Measurements from ENCODE around the gene DBF4B. TPM values are rescaled to one million over a fixed set of nuclear protein-coding genes. Genes with fewer than 3 reads are reported as not detected.
"Not testable (repeated sequence)": the region's sequence is repeated elsewhere in the genome, so short reads cannot be mapped to it uniquely, and the experiment has no call there.

The DBF4B gene
- 5.1 TPM for total RNA-seq (ENCODE audit: insufficient read depth, low replicate concordance)

GRCh38 chr17:44708401-44709263 lies at the start of gene DBF4B:
Gene DBF4B, plus strand, starts transcription at chr17:44708665. Its CDS starts 156 bp downstream, at chr17:44708821.
- DNase-seq (ENCODE audit: low spot score) = peak; percentile 96

GRCh38 chr17:44661835-44662234 lies 46.6 kb upstream of the DBF4B start:
- no peak for DNase-seq (ENCODE audit: low spot score)

- DNase-seq (ENCODE audit: low spot score) = no peak
Measured at GRCh38 chr17:44663095-44663494, 45.4 kb upstream of the DBF4B start.

- no peak for DNase-seq (ENCODE audit: low spot score)
Measured at GRCh38 chr17:44664867-44665266, 43.6 kb upstream of the DBF4B start.

- no peak for DNase-seq (ENCODE audit: low spot score)
Measured at GRCh38 chr17:44666006-44666405, 42.5 kb upstream of the DBF4B start.

GRCh38 chr17:44672479-44673093 lies 35.9 kb upstream of the DBF4B start:
- peak; percentile 25 for DNase-seq (ENCODE audit: low spot score)

- DNase-seq (ENCODE audit: low spot score) = no peak
Measured at GRCh38 chr17:44673893-44674292, 34.6 kb upstream of the DBF4B start.

- DNase-seq (ENCODE audit: low spot score) = no peak
Measured at GRCh38 chr17:44677136-44677535, 31.3 kb upstream of the DBF4B start.

GRCh38 chr17:44683303-44683702 lies 25.2 kb upstream of the DBF4B start:
- not testable (repeated sequence) for DNase-seq (ENCODE audit: low spot score)

- no peak for DNase-seq (ENCODE audit: low spot score)
Measured at GRCh38 chr17:44687756-44688155, 20.7 kb upstream of the DBF4B start.

- DNase-seq (ENCODE audit: low spot score) = no peak
Measured at GRCh38 chr17:44688200-44688599, 20.3 kb upstream of the DBF4B start.

- DNase-seq (ENCODE audit: low spot score) = no peak
Measured at GRCh38 chr17:44688675-44689476, 19.6 kb upstream of the DBF4B start.

- peak; percentile 94 for DNase-seq (ENCODE audit: low spot score)
Measured at GRCh38 chr17:44689477-44690217, 18.8 kb upstream of the DBF4B start, which contains the start of gene CCDC43. Gene CCDC43, minus strand, starts transcription at chr17:44689776. Its CDS starts 23 bp downstream, at chr17:44689753.

GRCh38 chr17:44690746-44691306 lies 17.6 kb upstream of the DBF4B start:
- DNase-seq (ENCODE audit: low spot score) = not testable (repeated sequence)

GRCh38 chr17:44693609-44694008 lies 14.9 kb upstream of the DBF4B start:
- DNase-seq (ENCODE audit: low spot score) = no peak

- not testable (repeated sequence) for DNase-seq (ENCODE audit: low spot score)
Measured at GRCh38 chr17:44700288-44700687, 8.2 kb upstream of the DBF4B start.

- no peak for DNase-seq (ENCODE audit: low spot score)
Measured at GRCh38 chr17:44707755-44708400, 587 bp upstream of the DBF4B start.

- no peak for DNase-seq (ENCODE audit: low spot score)
Measured at GRCh38 chr17:44719444-44719843, 11.0 kb downstream of the DBF4B start.

- no peak for DNase-seq (ENCODE audit: low spot score)
Measured at GRCh38 chr17:44722254-44722653, 13.8 kb downstream of the DBF4B start.

- not testable (repeated sequence) for DNase-seq (ENCODE audit: low spot score)
Measured at GRCh38 chr17:44726121-44726520, 17.7 kb downstream of the DBF4B start.

Measured in umbilical cord (tissue), 2 donors.